B cell (primary cell): ENCODE measurements around the gene RABL6. TPM values are rescaled to one million over a fixed set of nuclear protein-coding genes. Genes with fewer than 3 reads are reported as not detected.
A peak's percentile ranks its signal among the peaks of the same experiment; 100 is the strongest.

Source experiments
- ATAC-seq: fragments of 200-7000 bp; cut with Tn5 transposase; one replicate; pipeline ENCODE4 v1.10.0; 2021; ENCODE audit warnings: low read depth, mild to moderate bottlenecking, moderate number of reproducible peaks, moderate library complexity
- CTCF ChIA-PET: fragments of 350-600 bp; sonication (Branson Sonifier 250); formaldehyde crosslinking; loops from one replicate; lab custom pipeline; 2021; ENCODE audit warnings: antibody characterized with exemption, inconsistent platforms; lab: Charles Lee
- POLR2A ChIA-PET: fragments of 350-600 bp; sonication (Branson Sonifier 250); formaldehyde crosslinking; loops from one replicate; lab custom pipeline; 2021; ENCODE audit warnings: antibody characterized with exemption; lab: Charles Lee
- DNase-seq: peaks from one replicate; pipeline ENCODE4 v3.0.0; 2013
- H2AFZ ChIP-seq: 2 replicates; pipeline ENCODE4 v1.6.1; 2012; ENCODE audit warnings: mild to moderate bottlenecking, low read depth, low read length; ENCODE audit not compliant: insufficient read depth, poor library complexity, severe bottlenecking
- H3K27ac ChIP-seq, 2 donors: 1 replicate in 1 of 2; 2 replicates in 1 of 2; pipeline ENCODE4 v1.5.1; 2012 to 2013; ENCODE audit warnings: low read length in 2 of 2, mild to moderate bottlenecking in 2 of 2, moderate library complexity in 1 of 2
- H3K27me3 ChIP-seq, 4 experiments: fragments of 200-600 bp in 1 of 4; sonication (generic) in 1 of 4; replicated peaks in 1 of 4; 1 replicate in 2 of 4; 2 replicates in 2 of 4; pipeline versions ENCODE4 v1.6.1 to v1.7.0; 2013 to 2016; ENCODE audit warnings: low read length in 3 of 4, mild to moderate bottlenecking in 2 of 4, mixed read lengths in 1 of 4, moderate library complexity in 1 of 4; ENCODE audit not compliant: insufficient read depth in 4 of 4, control insufficient read depth in 3 of 4; ENCODE audit errors: control extremely low read depth in 1 of 4
- H3K36me3 ChIP-seq, 2 experiments: replicated peaks in 1 of 2; 1 replicate in 1 of 2; 2 replicates in 1 of 2; pipeline versions ENCODE4 v1.6.1 to v1.7.1; 2013; ENCODE audit warnings: low read length in 1 of 2; ENCODE audit not compliant: insufficient read depth in 2 of 2, control insufficient read depth in 1 of 2; ENCODE audit errors: control extremely low read depth in 1 of 2, extremely low read depth in 1 of 2
- H3K4me1 ChIP-seq, 2 donors: fragments of 200-600 bp in 1 of 2; sonication (generic) in 1 of 2; 1 replicate in 1 of 2; 2 replicates in 1 of 2; pipeline versions ENCODE4 v1.5.1 to v1.6.1; 2013 to 2017; ENCODE audit warnings: low read length in 2 of 2; ENCODE audit not compliant: control insufficient read depth in 2 of 2, insufficient read depth in 2 of 2
- H3K4me2 ChIP-seq: replicated peaks from 2 replicates; pipeline ENCODE3; 2012; ENCODE audit warnings: mild to moderate bottlenecking, low read depth, low read length; ENCODE audit not compliant: poor library complexity, severe bottlenecking
- H3K4me3 ChIP-seq, 5 experiments: fragments of 200-600 bp in 1 of 5; sonication (generic) in 1 of 5; 1 replicate in 3 of 5; 2 replicates in 2 of 5; pipeline versions ENCODE4 v1.5.1 to v1.7.0; 2011 to 2016; ENCODE audit warnings: low read length in 4 of 5, mild to moderate bottlenecking in 4 of 5, low read depth in 2 of 5, control low read depth in 1 of 5, moderate library complexity in 1 of 5; ENCODE audit not compliant: insufficient read depth in 1 of 5; ENCODE audit errors: control extremely low read depth in 1 of 5, extremely low read depth in 1 of 5
- H3K79me2 ChIP-seq: fragments of 200-600 bp; sonication (generic); one replicate; pipeline ENCODE4 v1.6.0; 2016; ENCODE audit warnings: low read length; ENCODE audit not compliant: control insufficient read depth, insufficient read depth
- H3K9ac ChIP-seq: fragments of 200-600 bp; sonication (generic); 2 replicates; pipeline ENCODE4 v1.6.1; 2017; ENCODE audit warnings: mild to moderate bottlenecking, low read length, moderate library complexity
- H3K9me3 ChIP-seq, 3 donors: one replicate each; pipeline versions ENCODE4 v1.6.1 to v1.7.1; 2013; ENCODE audit warnings: low read length in 2 of 3; ENCODE audit not compliant: control insufficient read depth in 2 of 3, insufficient read depth in 1 of 3; ENCODE audit errors: control extremely low read depth in 1 of 3
- H4K20me1 ChIP-seq: 2 replicates; pipeline ENCODE4 v1.6.0; 2012; ENCODE audit warnings: mild to moderate bottlenecking, low read length; ENCODE audit not compliant: insufficient read depth, control insufficient read depth, poor library complexity, severe bottlenecking
- H3K27ac Mint-ChIP-seq: one replicate; pipeline ENCODE4 v1.8.0; 2021; ENCODE audit warnings: mixed read lengths
- H3K27me3 Mint-ChIP-seq: one replicate; pipeline ENCODE4 v1.8.0; 2021; ENCODE audit warnings: mixed read lengths
- H3K4me1 Mint-ChIP-seq: one replicate; pipeline ENCODE4 v1.8.0; 2021; ENCODE audit warnings: mixed read lengths
- H3K4me3 Mint-ChIP-seq: one replicate; pipeline ENCODE4 v1.8.0; 2021; ENCODE audit warnings: mixed read lengths
- H3K9me3 Mint-ChIP-seq: one replicate; pipeline ENCODE4 v1.8.0; 2022; ENCODE audit warnings: mixed read lengths; ENCODE audit not compliant: insufficient read depth
- EZH2 ChIP-seq: IDR thresholded peaks from 2 replicates; pipeline ENCODE4 v1.6.1; 2012; ENCODE audit warnings: borderline replicate concordance, low read depth, mild to moderate bottlenecking, moderate library complexity, low read length; ENCODE audit not compliant: insufficient read depth, poor library complexity, severe bottlenecking
- WGBS: methylation state at CpG from one replicate; pipeline ENCODE4 v1.1.5; 2013; ENCODE audit warnings: missing lambda C conversion rate; ENCODE audit not compliant: insufficient coverage; 5-methylcytosine and 5-hydroxymethylcytosine counted together
- intact Hi-C: fragments of 100-400 bp; cut with micrococcal nuclease; formaldehyde crosslinking; loops from one replicate; pipeline ENCODE4 v1.10.0; 2022
- polyA plus RNA-seq: library from polyadenylated mRNA; depleted of rRNA; stranded (reverse); fragments of >200 nt; gene quantifications from 2 replicates; pipeline ENCODE4 v1.2.3, GENCODE V29; 2012
- total RNA-seq, 2 donors: library from RNA; stranded (reverse); fragments of 120-200 nt in 1 of 2; gene quantifications; 1 replicate in 1 of 2; 2 replicates in 1 of 2; pipeline versions ENCODE4 v1.2.3 to v1.2.4, GENCODE V29; 2013 to 2022
- TF ChIP-seq, protein P1 (sequence below): fragments of 200-600 bp; IDR thresholded peaks from one replicate; pipeline ENCODE4 v1.8.0; 2022; ENCODE audit warnings: antibody characterized with exemption, mild to moderate bottlenecking

The RABL6 gene
- total and polyA plus RNA-seq, 2 donors (not counting 1 experiment from before 2014, with no cell fraction given), result 33.6 to 70.5 TPM

DNA sequence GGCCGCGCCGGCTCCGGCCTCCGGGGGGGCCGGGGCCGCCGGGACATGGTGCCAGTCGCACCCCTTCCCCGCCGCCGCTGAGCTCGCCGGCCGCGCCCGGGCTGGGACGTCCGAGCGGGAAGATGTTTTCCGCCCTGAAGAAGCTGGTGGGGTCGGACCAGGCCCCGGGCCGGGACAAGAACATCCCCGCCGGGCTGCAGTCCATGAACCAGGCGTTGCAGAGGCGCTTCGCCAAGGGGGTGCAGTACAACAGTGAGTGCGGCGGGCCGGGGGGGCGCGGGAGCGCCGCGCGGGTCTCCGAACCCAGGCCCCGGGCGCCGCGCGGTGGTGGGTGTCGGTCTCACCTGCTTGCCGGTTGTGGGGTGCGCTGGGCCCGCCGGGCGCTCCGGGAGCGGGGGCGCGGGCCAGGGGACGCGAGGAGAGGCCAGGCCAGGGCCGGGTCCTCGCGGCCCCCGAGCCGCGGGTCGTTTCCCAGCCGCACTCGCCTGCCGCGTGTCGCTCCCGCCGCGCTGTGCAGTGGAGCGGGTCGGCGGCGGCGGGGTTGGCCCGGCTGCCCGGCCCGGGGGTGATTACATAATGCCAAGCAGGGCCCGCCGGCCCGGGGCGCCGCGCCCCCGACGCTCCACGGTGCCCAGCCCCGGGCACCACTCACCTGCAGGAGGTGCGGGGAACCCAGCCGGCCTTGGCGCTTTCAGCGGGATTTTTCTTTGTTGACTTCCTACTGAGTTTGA lies 492 bp downstream of the RABL6 start:
- H3K27ac Mint-ChIP-seq, result peak overlapping the region; percentile 83
- H3K4me3 ChIP-seq, result peak overlapping the region; percentile 42 to 97 (median 75)
- no peaks in the 10 kb centered on the region for H3K27me3 Mint-ChIP-seq
- H3K79me2 ChIP-seq, result peaks cover 52% of the 10 kb centered on the region
- ChIA-PET POLR2A (interaction anchor here (0.7 to 1.2 kb wide), 2 partner anchors 34 to 226 kb away, joined by 3 to 5 read pairs; partner anchors contain the start of gene AJM1), CTCF (interaction anchor here (1.4 to 3.7 kb wide), 7 partner anchors 15 to 238 kb away, joined by 3 to 15 read pairs (median 7); partner anchors contain the start of genes AJM1 and TMEM141)
- DNase-seq, result no peak
- peak; percentile 32 for ATAC-seq
- intact Hi-C loops, result no loop called here
- peak overlapping the region; percentile 93 for H2AFZ ChIP-seq
- WGBS, result under 1% methylated on average over 92 of the region's 93 CpGs
- peaks cover 29% of the 10 kb centered on the region for H4K20me1 ChIP-seq
- H3K4me1 Mint-ChIP-seq, result peaks cover 35% of the 10 kb centered on the region
- no peak for TF ChIP-seq EZH2
- TF ChIP-seq, protein P1, sequence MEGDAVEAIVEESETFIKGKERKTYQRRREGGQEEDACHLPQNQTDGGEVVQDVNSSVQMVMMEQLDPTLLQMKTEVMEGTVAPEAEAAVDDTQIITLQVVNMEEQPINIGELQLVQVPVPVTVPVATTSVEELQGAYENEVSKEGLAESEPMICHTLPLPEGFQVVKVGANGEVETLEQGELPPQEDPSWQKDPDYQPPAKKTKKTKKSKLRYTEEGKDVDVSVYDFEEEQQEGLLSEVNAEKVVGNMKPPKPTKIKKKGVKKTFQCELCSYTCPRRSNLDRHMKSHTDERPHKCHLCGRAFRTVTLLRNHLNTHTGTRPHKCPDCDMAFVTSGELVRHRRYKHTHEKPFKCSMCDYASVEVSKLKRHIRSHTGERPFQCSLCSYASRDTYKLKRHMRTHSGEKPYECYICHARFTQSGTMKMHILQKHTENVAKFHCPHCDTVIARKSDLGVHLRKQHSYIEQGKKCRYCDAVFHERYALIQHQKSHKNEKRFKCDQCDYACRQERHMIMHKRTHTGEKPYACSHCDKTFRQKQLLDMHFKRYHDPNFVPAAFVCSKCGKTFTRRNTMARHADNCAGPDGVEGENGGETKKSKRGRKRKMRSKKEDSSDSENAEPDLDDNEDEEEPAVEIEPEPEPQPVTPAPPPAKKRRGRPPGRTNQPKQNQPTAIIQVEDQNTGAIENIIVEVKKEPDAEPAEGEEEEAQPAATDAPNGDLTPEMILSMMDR, result peak; percentile 22
- peaks cover 0 to 14% of the 10 kb centered on the region in 2 experiments for H3K36me3 ChIP-seq
- H3K9me3 ChIP-seq, result no peaks in the 10 kb centered on the region
- no peaks in the 10 kb centered on the region for H3K9me3 Mint-ChIP-seq
- peak overlapping the region in 1 of 2 donors; percentile 18 for H3K27ac ChIP-seq
- peak overlapping the region; percentile 77 for H3K9ac ChIP-seq
- peak overlapping the region; percentile 82 for H3K4me3 Mint-ChIP-seq
- peak overlapping the region; percentile 86 for H3K4me2 ChIP-seq
- no peaks in the 10 kb centered on the region for H3K27me3 ChIP-seq
- H3K4me1 ChIP-seq, result peaks cover 19 to 21% of the 10 kb centered on the region in 2 donors

DNA sequence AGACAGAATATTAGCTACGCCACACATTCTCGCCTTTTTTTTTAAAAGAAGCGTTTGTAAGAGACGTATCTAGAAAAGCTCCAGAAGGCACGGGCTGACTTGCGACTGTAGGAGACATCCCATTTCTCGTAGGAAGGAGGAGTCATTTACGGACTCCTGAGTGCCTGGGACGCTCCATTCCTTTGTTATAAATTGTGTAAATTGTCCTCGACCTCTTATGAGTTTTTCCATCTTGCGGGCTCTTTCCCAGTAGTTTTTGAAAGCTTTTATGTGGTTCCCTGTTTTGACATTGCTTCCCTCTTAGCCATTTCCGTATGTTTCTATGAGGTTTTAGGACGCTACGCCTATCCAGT lies 1.0 kb downstream of the RABL6 start:
- Histone ChIP-seq H3K9me3 (no peaks in the 10 kb centered on the region), H3K27ac (peak overlapping the region in 1 of 2 donors; percentile 18), H3K4me2 (peak overlapping the region; percentile 86), H3K4me3 (peak overlapping the region; percentile 26 to 97 (median 75)), H3K79me2 (peaks cover 57% of the 10 kb centered on the region), H3K4me1 (peaks cover 19 to 21% of the 10 kb centered on the region in 2 donors), H3K9ac (peak overlapping the region; percentile 77), H3K27me3 (no peaks in the 10 kb centered on the region), H2AFZ (peak overlapping the region; percentile 93), H4K20me1 (peaks cover 29% of the 10 kb centered on the region), H3K36me3 (peaks cover 0 to 14% of the 10 kb centered on the region in 2 experiments)
- POLR2A ChIA-PET, result no interaction called here
- Mint-ChIP-seq H3K9me3 (no peaks in the 10 kb centered on the region), H3K4me3 (peak overlapping the region; percentile 80), H3K27me3 (no peaks in the 10 kb centered on the region), H3K4me1 (peaks cover 35% of the 10 kb centered on the region), H3K27ac (peak overlapping the region; percentile 64)
- intact Hi-C loops, result no loop called here
- WGBS, result 2% methylated on average over 9 of the region's 14 CpGs
- no peak for ATAC-seq
- CTCF ChIA-PET, result interaction anchor here (1.5 to 3.7 kb wide), 3 partner anchors 16 to 238 kb away, joined by 3 to 14 read pairs (median 5); no protein-coding TSS in a partner anchor
- TF ChIP-seq EZH2, result no peak
- TF ChIP-seq, protein P1, result no peak
- DNase-seq, result no peak
